HepG2 (cell line): Measurements from ENCODE around the gene AKNA. TPM values are rescaled to one million over a fixed set of nuclear protein-coding genes. Genes with fewer than 3 reads are reported as not detected.

Source experiments
- HNRNPL ChIP-seq: fragments of 200-400 bp; formaldehyde crosslinking; IDR thresholded peaks from 2 replicates; pipeline ENCODE4 v1.6.1; 2017; ENCODE audit warnings: mild to moderate bottlenecking, low read depth, low read length
- LCORL ChIP-seq, 2 experiments: fragments of 450-650 bp in 1 of 2; sonication (generic) in 1 of 2; formaldehyde crosslinking in 1 of 2; IDR thresholded peaks; 2 replicates each; pipeline versions ENCODE4 v1.5.0 to v1.6.1; 2017 to 2020; ENCODE audit warnings: antibody characterized with exemption in 1 of 2, missing genetic modification reagents in 1 of 2
- NR2F6 ChIP-seq, 2 experiments: IDR thresholded peaks; 2 replicates each; pipeline ENCODE4 v1.6.1; 2016; ENCODE audit warnings: antibody characterized with exemption in 1 of 2, mild to moderate bottlenecking in 1 of 2
- RERE ChIP-seq: IDR thresholded peaks from 2 replicates; pipeline ENCODE4 v1.6.1; 2016; ENCODE audit warnings: low read depth, missing genetic modification reagents, missing compliant biosample characterization
- U2AF2 ChIP-seq: fragments of 200-400 bp; formaldehyde crosslinking; IDR thresholded peaks from 2 replicates; pipeline ENCODE4 v1.6.1; 2017; ENCODE audit warnings: low read depth, mild to moderate bottlenecking, low read length
- UBTF ChIP-seq: sonication (generic); formaldehyde crosslinking; IDR thresholded peaks from 2 replicates; pipeline ENCODE4 v1.4.0; 2020; ENCODE audit warnings: mild to moderate bottlenecking, missing genetic modification reagents
- ZNF12 ChIP-seq: sonication (generic); formaldehyde crosslinking; IDR thresholded peaks from 2 replicates; pipeline ENCODE4 v1.5.0; 2020; ENCODE audit warnings: missing genetic modification reagents
- ZNF577 ChIP-seq: sonication (generic); formaldehyde crosslinking; IDR thresholded peaks from 2 replicates; pipeline ENCODE4 v1.4.0; 2020; ENCODE audit warnings: mild to moderate bottlenecking, low read depth, missing genetic modification reagents, borderline replicate concordance
- ZNF775 ChIP-seq: sonication (generic); formaldehyde crosslinking; IDR thresholded peaks from 2 replicates; pipeline ENCODE4 v1.4.0; 2020; ENCODE audit warnings: missing genetic modification reagents, mild to moderate bottlenecking, moderate library complexity, borderline replicate concordance
- ZNF788 ChIP-seq: sonication (generic); formaldehyde crosslinking; IDR thresholded peaks from 2 replicates; pipeline ENCODE4 v1.5.0; 2020; ENCODE audit warnings: mild to moderate bottlenecking, missing genetic modification reagents, borderline replicate concordance
- polyA plus RNA-seq, 8 experiments: library from polyadenylated mRNA; depleted of rRNA in 3 of 8; stranded (reverse) in 7 of 8; unstranded in 1 of 8; fragments of >200 nt; fragmentation: Illumina TruSeq in 4 of 8; extraction: Trizol in 4 of 8; gene quantifications; 2 replicates each; pipeline versions ENCODE4 v1.2.1 to v1.2.3, GENCODE V29; 2011 to 2016; ENCODE audit warnings: low read depth in 4 of 8, missing spikeins in 1 of 8, mixed read lengths in 1 of 8; ENCODE audit not compliant: insufficient read depth in 1 of 8
- total RNA-seq, 5 experiments: library from RNA; depleted of rRNA; stranded (reverse); fragments of >200 nt; fragmentation: Illumina TruSeq; extraction: Trizol; gene quantifications; 2 replicates each; pipeline ENCODE4 v1.2.3, GENCODE V29; 2016; ENCODE audit warnings: low read depth in 1 of 5
- TF ChIP-seq, protein P1 (sequence below): sonication (generic); formaldehyde crosslinking; IDR thresholded peaks from 2 replicates; pipeline ENCODE4 v1.4.0; 2020; ENCODE audit warnings: mild to moderate bottlenecking, missing genetic modification reagents
- TF ChIP-seq, protein P2 (sequence below): sonication (generic); formaldehyde crosslinking; IDR thresholded peaks from 2 replicates; pipeline ENCODE4 v1.9.0; 2021; ENCODE audit warnings: mild to moderate bottlenecking, missing genetic modification reagents

The AKNA gene
- total and polyA plus RNA-seq, 2 of the 13 experiments (the other 11 are each of a cell fraction or from before 2014, with no cell fraction given): 3.0 to 3.1 TPM

DNA sequence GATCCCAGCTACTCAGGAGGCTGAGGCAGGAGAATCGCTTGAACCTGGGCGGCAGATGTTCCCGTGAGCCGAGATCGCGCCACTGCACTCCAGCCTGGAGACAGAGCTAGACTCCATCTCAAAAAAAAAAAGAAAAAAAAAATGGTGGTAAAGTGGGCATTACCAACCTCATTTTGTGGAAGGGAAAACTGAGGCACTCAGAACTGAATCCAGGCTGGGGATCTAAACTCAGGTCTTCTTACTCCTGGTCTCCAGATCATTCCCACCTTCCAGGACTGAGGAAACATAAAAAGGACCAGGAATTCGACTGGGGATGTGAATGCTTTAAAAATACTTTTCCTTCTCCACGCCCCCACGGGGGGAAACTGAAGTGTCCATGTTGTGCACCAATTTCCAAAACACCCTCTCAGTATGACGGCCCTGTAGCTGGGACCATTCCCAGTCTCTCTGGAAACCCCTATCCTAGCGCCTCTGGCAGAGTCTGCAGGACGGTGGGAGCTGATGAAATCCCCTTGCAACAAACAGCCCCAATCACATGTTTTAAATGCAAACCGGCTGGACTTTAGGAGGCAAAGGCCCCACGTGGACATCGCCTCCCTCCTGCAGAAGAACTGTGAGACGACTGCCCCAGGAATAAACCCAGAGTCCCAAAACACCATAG lies 8.9 kb upstream of the AKNA start (continued):
- TF ChIP-seq NR2F6 (IDR thresholded peaks at IDR 0.05) (no peak), NR2F6 (CRISPR knock-in tag; IDR thresholded peaks at IDR 0.05) (no peak), RERE (no peak), ZNF775 (CRISPR knock-in tag) (no peak), U2AF2 (no peak), ZNF577 (CRISPR knock-in tag) (no peak), HNRNPL (no peak), ZNF12 (no peak), UBTF (CRISPR knock-in tag) (no peak; the same call in 1 of the 2 replicates), LCORL (IDR thresholded peaks at IDR 0.05) (no peak), LCORL (CRISPR knock-in tag; IDR thresholded peaks at IDR 0.05) (no peak), ZNF788 (CRISPR knock-in tag) (no peak)
- TF ChIP-seq, protein P1, sequence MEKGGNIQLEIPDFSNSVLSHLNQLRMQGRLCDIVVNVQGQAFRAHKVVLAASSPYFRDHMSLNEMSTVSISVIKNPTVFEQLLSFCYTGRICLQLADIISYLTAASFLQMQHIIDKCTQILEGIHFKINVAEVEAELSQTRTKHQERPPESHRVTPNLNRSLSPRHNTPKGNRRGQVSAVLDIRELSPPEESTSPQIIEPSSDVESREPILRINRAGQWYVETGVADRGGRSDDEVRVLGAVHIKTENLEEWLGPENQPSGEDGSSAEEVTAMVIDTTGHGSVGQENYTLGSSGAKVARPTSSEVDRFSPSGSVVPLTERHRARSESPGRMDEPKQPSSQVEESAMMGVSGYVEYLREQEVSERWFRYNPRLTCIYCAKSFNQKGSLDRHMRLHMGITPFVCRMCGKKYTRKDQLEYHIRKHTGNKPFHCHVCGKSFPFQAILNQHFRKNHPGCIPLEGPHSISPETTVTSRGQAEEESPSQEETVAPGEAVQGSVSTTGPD (CRISPR knock-in tag): no peak
- TF ChIP-seq, protein P2, sequence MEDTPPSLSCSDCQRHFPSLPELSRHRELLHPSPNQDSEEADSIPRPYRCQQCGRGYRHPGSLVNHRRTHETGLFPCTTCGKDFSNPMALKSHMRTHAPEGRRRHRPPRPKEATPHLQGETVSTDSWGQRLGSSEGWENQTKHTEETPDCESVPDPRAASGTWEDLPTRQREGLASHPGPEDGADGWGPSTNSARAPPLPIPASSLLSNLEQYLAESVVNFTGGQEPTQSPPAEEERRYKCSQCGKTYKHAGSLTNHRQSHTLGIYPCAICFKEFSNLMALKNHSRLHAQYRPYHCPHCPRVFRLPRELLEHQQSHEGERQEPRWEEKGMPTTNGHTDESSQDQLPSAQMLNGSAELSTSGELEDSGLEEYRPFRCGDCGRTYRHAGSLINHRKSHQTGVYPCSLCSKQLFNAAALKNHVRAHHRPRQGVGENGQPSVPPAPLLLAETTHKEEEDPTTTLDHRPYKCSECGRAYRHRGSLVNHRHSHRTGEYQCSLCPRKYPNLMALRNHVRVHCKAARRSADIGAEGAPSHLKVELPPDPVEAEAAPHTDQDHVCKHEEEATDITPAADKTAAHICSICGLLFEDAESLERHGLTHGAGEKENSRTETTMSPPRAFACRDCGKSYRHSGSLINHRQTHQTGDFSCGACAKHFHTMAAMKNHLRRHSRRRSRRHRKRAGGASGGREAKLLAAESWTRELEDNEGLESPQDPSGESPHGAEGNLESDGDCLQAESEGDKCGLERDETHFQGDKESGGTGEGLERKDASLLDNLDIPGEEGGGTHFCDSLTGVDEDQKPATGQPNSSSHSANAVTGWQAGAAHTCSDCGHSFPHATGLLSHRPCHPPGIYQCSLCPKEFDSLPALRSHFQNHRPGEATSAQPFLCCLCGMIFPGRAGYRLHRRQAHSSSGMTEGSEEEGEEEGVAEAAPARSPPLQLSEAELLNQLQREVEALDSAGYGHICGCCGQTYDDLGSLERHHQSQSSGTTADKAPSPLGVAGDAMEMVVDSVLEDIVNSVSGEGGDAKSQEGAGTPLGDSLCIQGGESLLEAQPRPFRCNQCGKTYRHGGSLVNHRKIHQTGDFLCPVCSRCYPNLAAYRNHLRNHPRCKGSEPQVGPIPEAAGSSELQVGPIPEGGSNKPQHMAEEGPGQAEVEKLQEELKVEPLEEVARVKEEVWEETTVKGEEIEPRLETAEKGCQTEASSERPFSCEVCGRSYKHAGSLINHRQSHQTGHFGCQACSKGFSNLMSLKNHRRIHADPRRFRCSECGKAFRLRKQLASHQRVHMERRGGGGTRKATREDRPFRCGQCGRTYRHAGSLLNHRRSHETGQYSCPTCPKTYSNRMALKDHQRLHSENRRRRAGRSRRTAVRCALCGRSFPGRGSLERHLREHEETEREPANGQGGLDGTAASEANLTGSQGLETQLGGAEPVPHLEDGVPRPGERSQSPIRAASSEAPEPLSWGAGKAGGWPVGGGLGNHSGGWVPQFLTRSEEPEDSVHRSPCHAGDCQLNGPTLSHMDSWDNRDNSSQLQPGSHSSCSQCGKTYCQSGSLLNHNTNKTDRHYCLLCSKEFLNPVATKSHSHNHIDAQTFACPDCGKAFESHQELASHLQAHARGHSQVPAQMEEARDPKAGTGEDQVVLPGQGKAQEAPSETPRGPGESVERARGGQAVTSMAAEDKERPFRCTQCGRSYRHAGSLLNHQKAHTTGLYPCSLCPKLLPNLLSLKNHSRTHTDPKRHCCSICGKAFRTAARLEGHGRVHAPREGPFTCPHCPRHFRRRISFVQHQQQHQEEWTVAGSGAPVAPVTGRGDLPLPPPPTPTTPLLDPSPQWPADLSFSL (CRISPR knock-in tag): no peak
